ACC112 (cell line): ENCODE data around the gene EXOC3.

ENCODE experiments used
- H2AFZ ChIP-seq: fragments of 200-600 bp; sonication (generic); one replicate; pipeline ENCODE4 v1.6.0; 2017; ENCODE audit warnings: antibody characterized with exemption, low read length; ENCODE audit not compliant: unreplicated experiment
- H3K27ac ChIP-seq: fragments of 200-600 bp; sonication (generic); 2 replicates; pipeline ENCODE4 v1.5.1; 2014; ENCODE audit warnings: low read depth, mild to moderate bottlenecking, antibody characterized with exemption, low read length, moderate library complexity
- H3K27me3 ChIP-seq: fragments of 200-600 bp; sonication (generic); 2 replicates; pipeline ENCODE4 v1.6.1; 2014; ENCODE audit warnings: mild to moderate bottlenecking, antibody characterized with exemption, low read length, moderate library complexity, mixed read lengths; ENCODE audit not compliant: insufficient read depth
- H3K36me3 ChIP-seq: fragments of 200-600 bp; sonication (generic); 2 replicates; pipeline ENCODE4 v1.6.1; 2016; ENCODE audit warnings: mild to moderate bottlenecking, antibody characterized with exemption, low read length, moderate library complexity, mixed read lengths; ENCODE audit not compliant: insufficient read depth
- H3K4me1 ChIP-seq: fragments of 200-600 bp; sonication (generic); one replicate; pipeline ENCODE4 v1.6.1; 2016; ENCODE audit warnings: low read length, mixed read lengths; ENCODE audit not compliant: insufficient read depth, unreplicated experiment, control insufficient read depth
- H3K4me3 ChIP-seq: fragments of 200-600 bp; sonication (generic); 2 replicates; pipeline ENCODE4 v1.5.1; 2014; ENCODE audit warnings: mild to moderate bottlenecking, low read depth, low read length
- H3K79me2 ChIP-seq: fragments of 200-600 bp; sonication (generic); one replicate; pipeline ENCODE4 v1.6.0; 2016; ENCODE audit warnings: low read length; ENCODE audit not compliant: control insufficient read depth, unreplicated experiment, insufficient read depth

Gene EXOC3

GRCh38 chr5:510521-510920 lies 67.5 kb downstream of the EXOC3 start:
- Histone ChIP-seq H3K36me3 (no peaks in the 10 kb centered on the region), H3K4me3 (no peak overlapping the region), H3K27ac (no peak overlapping the region), H3K4me1 (no peaks in the 10 kb centered on the region), H3K27me3 (peaks cover 71% of the 10 kb centered on the region), H2AFZ (no peak overlapping the region), H3K79me2 (no peaks in the 10 kb centered on the region)

GRCh38 chr5:511476-511875 lies 68.5 kb downstream of the EXOC3 start:
- peaks cover 71% of the 10 kb centered on the region for H3K27me3 ChIP-seq

GRCh38 chr5:513216-514100 lies 70.5 kb downstream of the EXOC3 start:
- Histone ChIP-seq H3K4me1 (no peaks in the 10 kb centered on the region), H3K36me3 (no peaks in the 10 kb centered on the region), H3K79me2 (no peaks in the 10 kb centered on the region), H2AFZ (no peak overlapping the region), H3K27me3 (peaks cover 89% of the 10 kb centered on the region), H3K27ac (no peak overlapping the region), H3K4me3 (no peak overlapping the region)

More at GRCh38 chr5:511476-511875, 68.5 kb downstream of the EXOC3 start:
- no peak overlapping the region for H3K4me3 ChIP-seq
- no peaks in the 10 kb centered on the region for H3K79me2 ChIP-seq
- H3K36me3 ChIP-seq: no peaks in the 10 kb centered on the region
- no peaks in the 10 kb centered on the region for H3K4me1 ChIP-seq
- no peak overlapping the region for H3K27ac ChIP-seq
- H2AFZ ChIP-seq: no peak overlapping the region

GRCh38 chr5:514101-514485 lies 71.1 kb downstream of the EXOC3 start:
- H3K4me3 ChIP-seq: no peak overlapping the region
- no peak overlapping the region for H2AFZ ChIP-seq
- no peak overlapping the region for H3K27ac ChIP-seq
- H3K36me3 ChIP-seq: no peaks in the 10 kb centered on the region
- H3K4me1 ChIP-seq: no peaks in the 10 kb centered on the region
- H3K79me2 ChIP-seq: no peaks in the 10 kb centered on the region
- peaks cover 89% of the 10 kb centered on the region for H3K27me3 ChIP-seq

GRCh38 chr5:514673-515072 lies 71.7 kb downstream of the EXOC3 start:
- Histone ChIP-seq H3K4me1 (no peaks in the 10 kb centered on the region), H3K27ac (no peak overlapping the region), H2AFZ (no peak overlapping the region), H3K36me3 (no peaks in the 10 kb centered on the region), H3K27me3 (peaks cover 91% of the 10 kb centered on the region), H3K79me2 (no peaks in the 10 kb centered on the region), H3K4me3 (no peak overlapping the region)

GRCh38 chr5:515273-515836 lies 72.4 kb downstream of the EXOC3 start:
- no peak overlapping the region for H2AFZ ChIP-seq
- H3K27me3 ChIP-seq: peaks cover 91% of the 10 kb centered on the region
- no peaks in the 10 kb centered on the region for H3K4me1 ChIP-seq
- H3K4me3 ChIP-seq: no peak overlapping the region
- no peaks in the 10 kb centered on the region for H3K36me3 ChIP-seq
- no peaks in the 10 kb centered on the region for H3K79me2 ChIP-seq
- no peak overlapping the region for H3K27ac ChIP-seq

GRCh38 chr5:516338-516925 lies 73.5 kb downstream of the EXOC3 start:
- no peak overlapping the region for H3K27ac ChIP-seq
- H3K4me1 ChIP-seq: no peaks in the 10 kb centered on the region
- H3K4me3 ChIP-seq: no peak overlapping the region
- H3K27me3 ChIP-seq: peaks cover 88% of the 10 kb centered on the region
- no peaks in the 10 kb centered on the region for H3K79me2 ChIP-seq
- H3K36me3 ChIP-seq: no peaks in the 10 kb centered on the region
- H2AFZ ChIP-seq: no peak overlapping the region
